Cerebellar nuclear complex (tissue), 1 donor: ENCODE measurements around the gene SPSB4.

Experiments used
- DNase-seq, 2 experiments: peaks; one replicate each; lab custom pipeline; 2025; lab: John Stamatoyannopoulos, UW

Gene SPSB4

DNA sequence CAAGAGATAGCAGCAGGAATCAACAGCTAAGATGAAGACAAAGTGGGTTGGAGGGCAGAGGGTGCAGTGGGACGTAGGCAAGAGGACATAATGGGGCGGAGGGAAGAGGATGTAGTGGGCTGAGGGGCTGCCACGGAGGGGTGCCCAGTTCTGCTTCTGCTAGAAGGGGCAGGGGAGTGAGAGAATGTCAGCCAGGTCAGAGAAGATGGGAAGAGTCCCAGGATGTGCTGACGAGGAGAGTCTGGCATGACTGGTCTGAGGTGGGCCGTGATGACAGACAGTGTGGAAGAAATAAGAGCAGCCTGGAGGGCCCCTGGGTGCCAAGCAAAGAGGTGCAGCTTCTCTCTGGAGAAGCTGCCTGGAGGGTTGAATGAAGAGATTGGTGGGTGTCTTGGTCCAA, 4.0 kb downstream of the SPSB4 start:
- DNase-seq = no peak

DNA sequence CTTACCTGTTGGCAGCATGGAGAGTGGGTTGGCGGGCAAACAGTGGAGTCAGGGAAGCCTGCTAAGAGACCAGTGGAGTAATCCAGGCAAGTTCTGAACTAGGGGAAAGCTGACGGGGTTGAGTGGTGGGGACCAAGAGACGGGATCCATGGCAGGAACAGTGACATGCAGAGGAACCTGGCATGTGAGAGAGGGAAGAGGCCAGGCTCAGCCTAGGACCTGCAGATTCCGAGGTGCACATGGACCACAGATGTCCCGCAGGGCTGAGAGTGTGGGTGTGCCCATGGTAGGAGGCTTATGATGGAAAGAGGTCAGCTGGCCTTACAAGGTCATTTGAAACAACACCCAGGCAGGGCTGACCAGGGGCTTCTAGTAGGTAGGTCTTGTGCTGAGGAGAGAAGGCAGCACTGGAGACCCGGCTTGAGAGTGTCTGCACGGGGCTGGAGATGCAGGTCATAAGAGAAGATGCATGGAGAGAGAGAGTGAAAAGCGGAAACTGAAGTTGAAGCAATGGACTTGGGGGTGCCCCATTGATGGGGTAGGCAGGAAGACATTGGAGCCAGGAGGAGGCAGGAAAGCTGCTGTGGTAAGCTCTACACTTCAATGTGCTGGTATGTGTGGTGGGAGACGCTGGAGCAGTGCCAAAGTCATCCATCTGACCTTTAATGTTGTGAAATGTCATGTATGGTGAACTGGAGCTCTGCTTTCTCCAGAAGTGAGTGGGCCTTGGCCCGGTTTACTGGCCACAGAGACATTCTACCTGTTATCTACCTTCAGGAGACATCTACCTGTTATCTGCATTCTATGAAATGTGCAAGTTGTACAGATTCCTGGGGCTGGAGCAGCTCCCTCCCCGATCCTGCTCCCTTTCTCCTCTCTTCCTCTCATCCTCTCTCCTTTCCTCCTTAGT, 4.6 kb downstream of the SPSB4 start:
- no peak for DNase-seq

DNA sequence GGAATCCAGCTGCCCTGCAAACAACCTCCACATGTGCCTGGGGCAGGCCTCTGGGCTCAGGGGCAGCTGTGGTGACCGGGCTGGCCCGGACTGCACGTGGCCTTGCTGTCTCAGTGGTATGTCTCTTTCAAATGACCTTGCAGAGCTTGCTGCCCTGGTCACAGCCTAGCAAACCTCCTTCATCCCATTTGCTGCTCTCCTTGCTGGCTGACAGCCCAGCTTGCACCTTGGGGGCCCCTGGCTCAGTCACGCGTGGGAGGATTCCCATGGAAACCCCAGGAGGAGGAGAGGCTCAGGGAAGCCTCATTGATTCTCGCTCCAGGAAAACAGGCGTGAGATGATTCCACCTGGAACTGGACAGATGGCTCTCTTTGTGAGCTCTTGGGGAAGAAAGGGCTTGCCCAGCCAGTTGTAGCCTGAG, 5.6 kb downstream of the SPSB4 start:
- no peak for DNase-seq

DNA sequence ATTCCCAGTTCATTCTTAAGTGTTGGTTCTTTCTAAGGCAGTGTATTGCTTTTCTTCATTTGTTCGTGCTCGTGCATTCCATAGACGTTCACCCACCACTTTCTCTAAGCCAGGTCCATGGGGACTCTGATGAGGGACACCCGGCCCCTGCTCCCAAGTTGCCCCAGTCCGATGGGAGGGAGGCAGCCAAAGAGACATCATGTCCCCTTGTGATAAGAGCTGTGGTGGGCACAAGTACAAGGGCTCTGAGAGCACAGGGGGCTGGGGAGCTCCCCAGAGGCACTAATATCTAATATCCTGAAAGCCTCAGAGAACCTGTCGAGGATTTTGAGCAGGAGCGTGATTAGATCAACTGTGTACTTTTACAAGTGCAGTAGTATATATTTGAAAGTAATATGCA, 6.3 kb downstream of the SPSB4 start:
- DNase-seq = no peak

DNA sequence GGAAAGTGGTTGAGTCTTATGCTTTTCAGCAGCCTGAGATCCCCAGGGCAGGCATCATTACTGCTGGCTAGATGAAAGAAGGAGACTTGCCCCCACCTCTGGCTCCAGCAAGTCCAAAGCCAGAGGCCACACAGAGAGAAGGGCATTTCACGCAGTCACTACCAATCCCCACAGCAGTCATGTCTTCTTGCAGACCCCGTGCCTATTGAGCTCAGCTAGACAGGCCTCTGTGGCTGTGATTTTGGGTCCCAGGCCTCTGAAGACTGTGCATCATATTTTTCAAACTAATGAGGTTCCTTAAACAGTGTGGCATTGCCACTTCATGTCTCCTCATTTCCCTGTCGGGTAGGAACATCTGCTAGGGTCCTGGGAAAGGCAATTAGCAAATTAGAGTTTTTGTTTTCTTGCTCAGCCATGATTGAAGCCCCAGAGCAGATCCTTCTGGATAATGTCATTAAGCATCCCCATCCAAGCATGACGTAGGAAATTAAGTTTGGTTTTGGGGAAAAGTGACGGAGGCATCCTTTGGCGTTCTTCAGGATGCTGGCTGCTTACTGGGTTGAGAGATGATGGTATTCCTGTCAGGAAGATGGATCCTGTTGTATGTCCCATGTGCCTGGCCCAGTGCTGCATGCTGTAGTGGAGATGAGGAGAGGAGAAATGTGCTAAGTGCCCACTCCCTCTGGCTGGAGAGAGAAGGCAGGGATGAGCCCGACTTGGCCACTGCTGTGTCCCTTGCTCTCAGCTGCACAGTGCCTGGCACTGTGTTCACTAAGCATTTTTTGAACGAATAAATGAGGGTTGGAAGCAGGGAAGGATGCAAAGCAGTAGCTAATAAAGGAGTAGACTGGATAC, 7.0 kb downstream of the SPSB4 start:
- DNase-seq = no peak

DNA sequence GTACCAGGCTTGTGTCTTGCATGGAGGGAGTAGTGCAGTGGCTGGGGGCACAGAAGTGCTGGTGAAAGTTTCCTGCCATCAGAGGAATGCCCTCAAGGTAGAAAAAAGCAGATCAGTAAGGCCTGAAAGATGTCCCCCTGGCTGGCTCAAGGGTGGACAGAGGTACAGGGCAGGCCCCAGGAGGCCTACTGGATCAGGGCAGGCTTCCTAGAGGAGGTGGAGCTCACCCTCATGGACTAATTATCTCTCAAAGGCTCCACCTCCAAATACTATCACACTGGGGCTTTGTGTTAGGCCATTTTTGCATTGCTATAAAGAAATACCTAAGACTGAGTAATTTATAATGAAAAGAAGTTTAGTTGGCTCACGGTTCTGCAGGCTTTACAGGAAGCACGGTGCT, 7.8 kb downstream of the SPSB4 start:
- DNase-seq = no peak

DNA sequence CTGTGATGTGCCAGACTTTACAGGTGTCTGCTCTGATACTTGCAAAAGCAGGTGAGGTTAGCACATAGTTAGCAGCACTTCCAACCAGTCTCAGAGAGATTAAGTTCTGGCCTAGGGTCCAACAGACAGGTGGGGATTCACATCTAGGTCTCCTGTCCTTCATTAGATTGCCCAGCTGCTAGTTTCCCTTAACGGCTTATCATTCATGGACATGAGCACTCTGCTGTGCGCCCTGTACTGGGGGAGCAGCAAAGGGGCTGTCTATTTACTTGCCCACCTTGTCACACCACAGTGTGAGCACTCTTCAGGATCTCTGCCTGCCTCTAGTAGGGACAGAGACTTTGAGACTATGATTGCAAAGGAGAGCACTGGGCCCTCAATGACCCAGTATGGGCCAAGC, 8.7 kb downstream of the SPSB4 start:
- DNase-seq = no peak

DNA sequence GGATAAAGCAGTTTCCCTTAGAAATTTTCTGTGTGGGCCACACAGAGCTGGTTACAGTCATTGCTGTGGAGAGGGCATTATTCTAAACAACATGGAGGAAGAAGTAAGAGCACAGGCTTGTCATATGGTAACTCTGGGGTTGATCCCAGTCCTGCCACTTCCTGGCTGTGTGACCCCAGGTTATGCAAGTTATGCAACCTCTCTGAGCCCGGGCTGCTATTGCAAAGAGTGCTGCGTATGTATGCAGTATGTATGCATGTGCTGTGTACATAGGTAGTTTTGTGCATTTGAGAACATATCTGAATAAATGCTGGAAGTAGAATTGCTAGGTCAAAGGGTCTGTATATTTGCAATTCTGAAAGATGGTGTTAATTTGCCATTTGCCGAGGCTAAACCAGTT, 9.2 kb downstream of the SPSB4 start:
- DNase-seq = no peak

DNA sequence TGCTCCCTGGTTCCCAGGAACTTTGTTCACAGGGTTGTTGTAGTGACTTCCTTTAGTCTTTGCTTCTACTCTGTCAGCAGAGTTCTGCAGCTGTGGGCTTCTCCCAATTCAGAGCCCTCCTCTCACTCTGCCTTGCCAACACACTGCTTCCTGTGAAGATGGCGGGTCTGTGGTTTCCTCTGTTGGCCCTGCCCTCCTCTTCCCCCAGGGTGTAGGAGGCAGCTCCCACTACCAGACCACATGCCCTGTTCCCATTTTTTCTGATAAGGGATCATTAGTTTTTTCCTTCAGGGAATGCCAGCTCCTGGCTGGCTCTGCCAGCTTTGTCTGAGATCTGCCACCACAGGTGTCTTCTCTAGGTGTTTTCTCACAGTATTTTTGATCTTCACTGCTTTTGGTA, 12.7 kb downstream of the SPSB4 start:
- DNase-seq = no peak

DNA sequence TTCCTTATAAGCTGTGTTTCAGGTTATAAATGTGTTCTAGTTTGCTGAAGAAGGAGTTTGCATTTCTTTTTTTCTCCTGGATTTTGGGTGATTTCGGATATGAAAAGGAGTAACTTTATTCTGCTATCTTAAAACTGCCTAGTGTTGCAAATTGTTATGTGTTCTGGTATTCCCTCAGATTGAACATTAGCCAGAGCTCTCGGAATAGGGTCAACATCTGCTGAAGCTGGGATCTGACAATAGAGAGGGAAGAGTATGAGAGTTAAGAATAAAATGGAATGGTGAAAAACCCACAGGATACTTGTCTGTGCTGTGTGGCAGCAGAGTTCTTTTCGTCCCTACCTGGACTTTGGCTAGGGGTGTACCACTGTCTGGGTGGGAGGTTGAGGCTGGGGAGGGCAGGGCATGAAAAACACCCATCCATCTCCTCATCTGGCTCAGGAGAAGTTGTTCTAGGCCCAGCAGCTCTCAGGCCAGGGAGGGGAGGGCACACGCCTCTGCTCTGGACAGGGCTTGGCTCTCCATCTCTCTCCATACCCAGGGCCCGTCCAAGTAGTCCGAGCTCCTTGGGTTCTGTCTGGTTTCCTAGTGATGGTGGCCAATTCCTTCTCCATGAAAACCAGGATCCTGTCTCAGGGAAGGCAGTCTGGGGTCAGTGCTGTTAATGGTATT, 13.2 kb downstream of the SPSB4 start:
- DNase-seq = no peak

DNA sequence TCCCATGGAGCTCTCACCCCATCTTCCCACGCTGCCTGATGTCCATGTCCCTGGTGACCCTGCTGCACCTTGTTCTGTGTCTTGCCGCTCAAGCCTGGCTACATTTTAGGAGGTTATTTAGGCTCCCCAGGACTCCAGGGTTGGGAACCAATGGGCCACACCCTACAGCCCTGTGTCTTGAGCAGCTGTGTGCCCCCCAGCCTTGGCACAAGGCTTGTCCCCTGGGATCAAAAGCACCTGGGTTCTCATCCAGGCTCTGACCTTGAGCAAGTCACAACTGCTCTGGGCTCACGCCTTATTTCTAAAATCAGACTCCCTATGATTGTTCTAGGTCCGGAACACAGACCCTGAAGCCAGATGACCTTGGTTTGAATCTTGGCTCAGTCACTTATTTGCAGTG, 14.1 kb downstream of the SPSB4 start:
- no peak for DNase-seq

DNA sequence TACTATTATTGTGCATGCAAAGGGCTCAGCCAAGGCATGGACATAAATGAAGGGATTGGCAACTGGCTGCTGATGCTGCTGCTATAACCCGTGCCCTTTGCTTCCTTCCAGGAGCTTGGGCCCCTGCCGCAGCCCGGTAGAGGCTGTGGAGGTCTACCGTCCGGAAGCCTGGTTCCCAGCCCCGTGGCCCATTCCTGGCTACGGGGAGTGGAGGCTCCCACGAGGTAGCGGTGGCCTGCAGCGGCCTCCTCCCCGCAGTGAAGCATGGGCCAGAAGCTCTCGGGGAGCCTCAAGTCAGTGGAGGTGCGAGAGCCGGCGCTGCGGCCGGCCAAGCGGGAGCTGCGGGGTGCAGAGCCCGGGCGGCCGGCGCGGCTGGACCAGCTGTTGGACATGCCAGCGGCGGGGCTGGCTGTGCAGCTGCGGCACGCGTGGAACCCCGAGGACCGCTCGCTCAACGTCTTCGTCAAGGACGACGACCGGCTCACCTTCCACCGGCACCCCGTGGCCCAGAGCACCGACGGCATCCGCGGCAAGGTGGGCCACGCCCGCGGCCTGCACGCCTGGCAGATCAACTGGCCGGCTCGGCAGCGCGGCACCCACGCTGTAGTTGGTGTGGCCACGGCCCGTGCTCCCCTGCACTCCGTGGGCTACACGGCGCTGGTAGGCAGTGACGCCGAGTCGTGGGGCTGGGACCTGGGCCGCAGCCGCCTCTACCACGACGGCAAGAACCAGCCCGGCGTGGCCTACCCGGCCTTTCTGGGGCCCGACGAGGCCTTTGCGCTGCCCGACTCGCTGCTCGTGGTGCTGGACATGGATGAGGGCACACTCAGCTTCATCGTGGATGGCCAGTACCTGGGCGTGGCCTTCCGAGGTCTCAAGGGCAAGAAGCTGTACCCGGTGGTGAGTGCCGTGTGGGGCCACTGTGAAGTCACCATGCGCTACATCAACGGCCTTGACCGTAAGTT, 15.0 kb downstream of the SPSB4 start:
- no peak for DNase-seq

DNA sequence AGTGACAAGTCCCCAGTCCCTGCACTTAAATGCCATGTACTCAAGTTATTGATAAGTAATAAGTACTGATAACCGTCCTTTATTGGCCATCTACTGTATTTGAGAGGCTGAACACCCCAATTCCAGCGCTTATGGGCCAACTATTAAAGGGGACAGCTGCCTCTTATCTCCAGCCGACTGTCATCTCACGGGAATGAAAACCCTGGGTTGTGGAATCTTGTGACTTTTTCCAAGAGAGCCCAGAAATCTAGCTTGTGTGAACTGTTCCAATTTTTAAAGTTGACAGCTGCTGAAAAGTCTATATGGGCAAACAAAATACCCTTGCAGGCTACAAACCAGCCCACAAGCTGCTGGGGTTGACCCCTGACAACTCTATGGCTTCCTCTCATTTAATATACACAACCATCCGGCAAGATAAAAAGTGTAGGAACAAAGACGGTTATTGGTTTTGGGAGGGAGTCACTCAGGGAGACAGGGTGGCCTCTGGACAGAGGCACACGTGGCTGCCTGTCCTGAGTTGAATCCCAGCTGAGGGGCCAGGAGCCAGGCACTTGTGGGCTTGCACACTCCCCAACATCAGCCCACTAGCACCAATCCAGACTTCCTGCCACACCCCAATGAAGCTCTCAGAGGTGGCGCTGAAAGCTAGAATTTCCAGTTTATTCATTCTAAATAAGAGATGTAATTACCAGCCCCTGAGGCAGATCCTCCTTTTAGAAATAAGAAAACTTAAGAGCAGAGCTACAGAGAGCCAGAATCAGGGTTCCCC, 16.2 kb downstream of the SPSB4 start:
- no peak for DNase-seq

DNA sequence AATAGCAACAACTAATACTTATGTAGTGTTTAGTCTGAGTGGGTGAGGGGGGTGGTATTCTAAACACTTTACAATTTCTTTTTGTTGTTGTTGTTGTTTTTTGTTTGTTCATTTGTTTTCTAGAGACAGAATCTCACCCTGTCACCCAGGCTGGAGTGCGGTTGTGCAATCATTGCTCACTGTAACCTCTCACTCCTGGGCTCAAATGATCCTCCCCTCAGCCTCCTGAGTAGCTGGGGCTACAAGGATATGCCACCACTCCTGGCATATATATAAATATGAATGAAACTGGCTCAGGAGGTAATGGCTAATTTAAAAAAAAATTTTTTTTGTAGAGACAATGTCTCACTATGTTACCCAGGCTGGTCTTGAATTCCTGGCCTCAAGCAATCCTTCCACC, 19.1 kb downstream of the SPSB4 start:
- no peak for DNase-seq

DNA sequence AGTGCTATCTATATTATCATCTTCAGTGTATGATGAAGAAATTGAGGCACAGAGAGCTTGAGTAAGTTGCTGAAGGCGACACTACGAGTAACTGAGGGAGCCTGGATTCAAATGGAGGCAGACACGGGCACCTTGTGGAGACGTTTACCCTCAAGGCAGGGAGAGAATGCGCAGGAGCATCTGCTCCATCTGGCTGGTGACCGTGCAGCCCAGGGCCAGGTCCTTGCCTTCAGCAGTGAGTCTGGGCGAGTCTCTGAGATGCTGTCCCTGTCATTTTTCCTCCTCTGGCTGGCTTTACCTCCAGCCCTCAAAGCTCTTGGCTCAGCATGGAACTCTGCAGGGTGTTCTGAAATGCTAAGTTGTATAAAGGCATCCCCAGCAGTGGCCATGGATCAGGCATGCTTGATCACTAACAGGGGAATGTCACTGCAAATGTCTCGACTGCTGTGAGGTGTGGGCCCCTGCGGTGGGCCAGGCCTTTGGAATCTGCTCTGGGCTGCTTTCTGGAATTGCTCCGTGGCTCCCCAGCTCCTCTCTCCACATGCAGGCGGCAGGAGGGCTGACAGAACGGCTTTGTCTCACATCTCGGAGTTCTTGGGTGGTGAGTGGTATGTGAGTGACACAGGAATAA, 19.7 kb downstream of the SPSB4 start:
- DNase-seq = no peak

DNA sequence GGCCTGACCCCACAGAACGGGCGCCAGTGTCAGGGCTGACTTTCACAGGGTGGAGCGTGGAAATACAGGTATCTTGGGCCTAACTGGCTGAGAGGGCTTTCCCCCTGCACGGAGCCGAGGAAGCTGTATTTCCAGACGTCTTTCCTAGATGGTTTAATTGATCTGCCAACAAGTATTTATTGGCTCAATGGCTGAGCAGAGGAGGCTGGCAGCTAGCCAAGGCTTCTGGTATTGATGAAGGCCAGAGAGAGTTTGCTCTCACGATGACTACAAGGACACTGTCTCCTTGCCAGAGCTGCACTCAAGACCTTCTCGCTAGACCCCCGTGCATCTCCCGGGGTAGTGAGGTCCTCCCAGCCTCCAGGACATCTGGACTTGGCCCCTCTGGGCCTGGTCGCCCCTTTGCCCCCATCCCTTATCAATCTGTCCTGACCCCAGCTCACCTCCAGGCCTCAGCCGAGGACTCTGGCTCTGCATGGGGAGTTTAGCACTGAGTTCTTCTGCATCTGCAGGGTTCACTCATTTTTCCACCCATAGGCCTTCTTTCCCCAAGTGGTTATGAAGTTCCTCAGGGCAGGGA, 20.6 kb downstream of the SPSB4 start:
- no peak for DNase-seq

DNA sequence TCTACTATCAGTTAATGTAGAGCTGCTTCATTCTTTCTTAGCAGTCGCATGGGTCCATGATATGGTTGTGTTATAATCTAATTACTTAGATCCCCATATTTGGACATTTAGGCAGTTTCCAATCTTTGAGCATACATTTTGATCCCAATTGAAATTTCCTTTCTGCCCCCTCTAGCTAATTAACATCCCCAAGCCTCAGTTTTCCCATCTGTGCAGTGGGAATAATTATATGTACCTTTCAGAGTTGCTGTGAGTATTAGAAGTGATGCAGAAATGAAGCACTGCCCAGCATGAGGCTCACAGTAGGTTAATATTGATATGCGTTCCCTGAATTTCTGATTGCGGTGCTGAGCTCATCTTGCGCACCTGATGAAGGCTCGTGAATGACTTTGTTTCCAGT, 21.8 kb downstream of the SPSB4 start:
- DNase-seq = no peak

DNA sequence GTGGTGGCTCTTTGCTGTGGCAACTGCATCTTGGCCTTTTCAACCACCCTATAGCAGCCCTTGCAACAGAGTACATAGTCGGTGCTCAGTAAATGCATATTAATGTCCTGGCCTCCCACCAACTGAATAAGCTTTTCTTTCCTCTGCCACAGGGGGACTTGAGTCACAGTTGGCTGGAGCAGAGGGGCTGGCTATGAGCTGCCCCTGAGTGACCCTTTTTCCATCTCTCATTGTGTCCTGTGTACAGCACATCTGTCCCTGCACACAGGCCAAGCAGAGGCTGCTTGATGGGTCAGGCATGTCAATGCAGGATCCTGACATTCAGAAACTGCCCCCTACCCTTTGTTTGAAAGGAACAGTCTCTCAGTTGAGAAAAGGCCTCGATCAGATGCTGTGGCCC, 22.4 kb downstream of the SPSB4 start:
- no peak for DNase-seq

DNA sequence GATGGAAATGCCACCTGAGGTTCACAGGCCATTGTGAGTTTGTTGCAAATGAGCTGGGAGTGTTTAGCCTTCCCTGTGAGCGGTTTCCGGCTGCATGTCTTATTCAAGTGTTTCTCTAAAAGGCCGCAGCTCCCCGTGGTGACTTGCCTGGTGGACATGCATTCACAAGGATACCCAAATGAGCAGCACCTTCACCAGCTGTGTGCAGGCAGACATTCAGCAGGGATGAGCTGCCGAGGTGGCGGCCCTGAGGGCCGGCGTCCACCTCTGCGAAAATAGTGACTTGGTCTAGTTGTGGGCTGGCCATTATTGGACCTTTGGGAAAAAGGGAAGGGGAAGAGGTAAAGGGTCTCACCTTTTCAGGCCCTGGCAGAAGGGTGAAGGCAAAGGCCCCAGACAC, 23.4 kb downstream of the SPSB4 start:
- DNase-seq = no peak
